Osteocyte (in vitro differentiated cells): ENCODE measurements around the gene MMP13. TPM values are rescaled to one million over a fixed set of nuclear protein-coding genes. Genes with fewer than 3 reads are reported as not detected.

Experiments
- DNase-seq: peaks from one replicate; pipeline ENCODE4 v3.0.0; 2021; ENCODE audit warnings: mixed read lengths; ENCODE audit not compliant: unreplicated experiment; ENCODE audit errors: extremely low spot score
- H3K27ac Mint-ChIP-seq: one replicate; pipeline ENCODE4 v1.8.0; 2021; ENCODE audit warnings: mild to moderate bottlenecking, mixed read lengths; ENCODE audit not compliant: unreplicated experiment
- H3K27me3 Mint-ChIP-seq: one replicate; pipeline ENCODE4 v1.8.0; 2021; ENCODE audit warnings: mixed read lengths; ENCODE audit not compliant: unreplicated experiment
- H3K36me3 Mint-ChIP-seq: one replicate; pipeline ENCODE4 v1.8.0; 2021; ENCODE audit warnings: mixed read lengths; ENCODE audit not compliant: unreplicated experiment
- H3K4me1 Mint-ChIP-seq: one replicate; pipeline ENCODE4 v1.8.0; 2021; ENCODE audit warnings: mixed read lengths; ENCODE audit not compliant: unreplicated experiment
- H3K4me3 Mint-ChIP-seq: one replicate; pipeline ENCODE4 v1.8.0; 2021; ENCODE audit warnings: mild to moderate bottlenecking, moderate library complexity, mixed read lengths; ENCODE audit not compliant: unreplicated experiment
- H3K9me3 Mint-ChIP-seq: one replicate; pipeline ENCODE4 v1.8.0; 2021; ENCODE audit warnings: mixed read lengths; ENCODE audit not compliant: unreplicated experiment
- total RNA-seq: library from RNA; stranded (reverse); gene quantifications from 2 replicates; pipeline ENCODE4 v1.2.1, GENCODE V29; 2021
- TF ChIP-seq, protein P1 (sequence below): fragments of 200-600 bp; sonication (generic); IDR thresholded peaks from 2 replicates; pipeline ENCODE4 v1.5.0; 2021; ENCODE audit warnings: antibody characterized with exemption, mild to moderate bottlenecking, moderate library complexity

MMP13 gene
- total RNA-seq, 1 donor from 2014 or later, result 0.21 TPM

DNA sequence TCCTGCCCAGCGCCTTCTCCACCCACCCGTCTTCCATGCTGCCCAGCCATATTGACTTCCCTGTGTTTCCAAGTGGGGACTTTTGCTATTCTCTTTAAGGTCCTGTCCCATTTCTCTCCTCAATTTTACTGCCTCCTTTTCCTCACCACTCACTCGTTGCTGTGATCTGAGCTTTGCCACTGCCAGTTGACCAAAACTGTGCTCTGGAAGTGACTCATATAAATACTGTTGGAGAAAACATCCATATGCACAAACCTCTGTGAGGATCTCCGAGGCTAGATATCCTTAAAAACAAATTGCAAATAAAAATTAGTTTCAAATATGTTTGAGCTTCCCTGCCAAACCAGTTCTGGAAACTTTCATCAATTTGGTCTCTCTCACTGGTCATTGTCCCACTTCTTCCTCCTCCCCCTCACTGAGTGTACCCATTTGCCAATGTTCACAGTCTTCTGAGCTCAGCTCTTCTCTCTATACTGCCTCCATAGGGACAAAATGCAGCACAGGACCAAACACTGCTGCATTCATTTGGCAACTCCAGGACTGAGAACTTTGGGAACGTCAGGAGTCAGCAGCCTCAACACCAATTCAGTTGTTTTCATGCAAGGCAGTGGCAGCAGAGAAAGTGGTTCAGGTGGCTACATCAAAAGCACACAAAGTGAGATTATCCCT lies 34.0 kb upstream of the MMP13 start:
- DNase-seq, result no peak
- TF ChIP-seq, protein P1, sequence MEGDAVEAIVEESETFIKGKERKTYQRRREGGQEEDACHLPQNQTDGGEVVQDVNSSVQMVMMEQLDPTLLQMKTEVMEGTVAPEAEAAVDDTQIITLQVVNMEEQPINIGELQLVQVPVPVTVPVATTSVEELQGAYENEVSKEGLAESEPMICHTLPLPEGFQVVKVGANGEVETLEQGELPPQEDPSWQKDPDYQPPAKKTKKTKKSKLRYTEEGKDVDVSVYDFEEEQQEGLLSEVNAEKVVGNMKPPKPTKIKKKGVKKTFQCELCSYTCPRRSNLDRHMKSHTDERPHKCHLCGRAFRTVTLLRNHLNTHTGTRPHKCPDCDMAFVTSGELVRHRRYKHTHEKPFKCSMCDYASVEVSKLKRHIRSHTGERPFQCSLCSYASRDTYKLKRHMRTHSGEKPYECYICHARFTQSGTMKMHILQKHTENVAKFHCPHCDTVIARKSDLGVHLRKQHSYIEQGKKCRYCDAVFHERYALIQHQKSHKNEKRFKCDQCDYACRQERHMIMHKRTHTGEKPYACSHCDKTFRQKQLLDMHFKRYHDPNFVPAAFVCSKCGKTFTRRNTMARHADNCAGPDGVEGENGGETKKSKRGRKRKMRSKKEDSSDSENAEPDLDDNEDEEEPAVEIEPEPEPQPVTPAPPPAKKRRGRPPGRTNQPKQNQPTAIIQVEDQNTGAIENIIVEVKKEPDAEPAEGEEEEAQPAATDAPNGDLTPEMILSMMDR, result no peak
- Mint-ChIP-seq H3K4me1 (peaks cover 6% of the 10 kb centered on the region), H3K4me3 (no peak overlapping the region), H3K27ac (no peak overlapping the region), H3K9me3 (peaks cover 6% of the 10 kb centered on the region), H3K27me3 (no peaks in the 10 kb centered on the region), H3K36me3 (no peaks in the 10 kb centered on the region)

DNA sequence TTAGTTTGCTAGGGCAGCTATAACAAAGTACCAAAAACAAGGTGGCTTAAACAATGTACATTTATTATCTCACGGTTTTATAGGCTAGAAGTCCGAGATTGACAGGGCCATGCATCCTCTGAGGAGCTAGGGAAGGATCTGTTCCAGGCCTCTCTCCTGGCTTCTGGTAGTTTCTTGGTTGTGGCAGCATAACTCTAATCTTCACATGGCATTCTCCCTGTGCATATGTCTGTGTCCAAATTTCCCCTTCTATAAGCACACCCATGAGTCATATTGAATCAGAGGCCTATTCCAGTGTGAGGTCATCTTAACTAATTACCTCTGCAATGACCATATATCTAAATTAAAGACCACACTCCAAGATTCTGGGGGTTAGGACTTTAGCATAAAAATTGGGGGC lies 31.3 kb upstream of the MMP13 start:
- Mint-ChIP-seq H3K27ac (no peak overlapping the region), H3K9me3 (peaks cover 6% of the 10 kb centered on the region), H3K36me3 (no peaks in the 10 kb centered on the region), H3K4me1 (peaks cover 6% of the 10 kb centered on the region), H3K4me3 (no peak overlapping the region), H3K27me3 (no peaks in the 10 kb centered on the region)
- TF ChIP-seq, protein P1, result no peak
- DNase-seq, result no peak

DNA sequence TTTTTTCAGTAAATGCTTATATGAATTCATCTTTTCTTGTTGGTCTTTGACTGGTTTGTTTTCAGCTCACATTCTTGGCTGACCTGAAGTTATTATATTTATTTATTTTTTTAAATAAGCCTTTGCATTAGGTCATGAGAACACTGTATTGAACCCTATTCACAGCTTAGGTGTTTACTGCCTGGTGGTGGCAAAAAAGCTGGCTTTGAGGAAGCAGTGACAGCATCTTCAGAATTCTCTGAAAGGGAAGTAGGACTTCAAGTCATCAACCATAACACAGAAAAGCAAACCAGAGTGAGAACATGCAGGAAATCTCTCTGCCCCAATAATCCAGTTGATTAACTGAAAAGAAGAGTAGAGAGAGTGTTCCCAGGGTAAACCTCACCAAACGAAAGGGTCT lies 30.3 kb upstream of the MMP13 start:
- H3K36me3 Mint-ChIP-seq, result no peaks in the 10 kb centered on the region
- H3K27me3 Mint-ChIP-seq, result no peaks in the 10 kb centered on the region
- TF ChIP-seq, protein P1, result no peak
- H3K27ac Mint-ChIP-seq, result no peak overlapping the region
- no peak overlapping the region for H3K4me3 Mint-ChIP-seq
- H3K4me1 Mint-ChIP-seq, result peaks cover 11% of the 10 kb centered on the region
- no peak for DNase-seq
- peaks cover 6% of the 10 kb centered on the region for H3K9me3 Mint-ChIP-seq

DNA sequence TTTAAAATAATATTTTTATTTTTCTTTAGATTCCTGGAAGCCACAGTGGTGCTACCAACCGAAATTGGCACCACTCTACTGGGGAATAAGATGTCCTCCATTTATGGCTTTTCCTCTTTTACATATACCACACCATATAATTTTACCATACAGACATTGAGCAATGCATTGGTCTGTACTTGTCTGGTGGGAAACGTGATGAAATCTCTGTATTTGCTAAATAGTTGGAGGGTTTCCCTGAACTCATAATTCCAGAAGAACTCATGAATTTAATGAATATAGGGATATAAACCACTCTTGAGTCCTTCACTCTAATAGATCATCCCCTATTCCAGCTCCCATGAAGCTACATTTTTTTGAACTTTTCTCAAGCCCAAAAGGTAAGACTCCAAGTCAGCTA lies 28.0 kb upstream of the MMP13 start:
- Mint-ChIP-seq H3K36me3 (no peaks in the 10 kb centered on the region), H3K27ac (no peak overlapping the region), H3K9me3 (peaks cover 12% of the 10 kb centered on the region), H3K27me3 (no peaks in the 10 kb centered on the region), H3K4me3 (no peak overlapping the region), H3K4me1 (peaks cover 8% of the 10 kb centered on the region)
- DNase-seq, result no peak
- TF ChIP-seq, protein P1, result no peak

DNA sequence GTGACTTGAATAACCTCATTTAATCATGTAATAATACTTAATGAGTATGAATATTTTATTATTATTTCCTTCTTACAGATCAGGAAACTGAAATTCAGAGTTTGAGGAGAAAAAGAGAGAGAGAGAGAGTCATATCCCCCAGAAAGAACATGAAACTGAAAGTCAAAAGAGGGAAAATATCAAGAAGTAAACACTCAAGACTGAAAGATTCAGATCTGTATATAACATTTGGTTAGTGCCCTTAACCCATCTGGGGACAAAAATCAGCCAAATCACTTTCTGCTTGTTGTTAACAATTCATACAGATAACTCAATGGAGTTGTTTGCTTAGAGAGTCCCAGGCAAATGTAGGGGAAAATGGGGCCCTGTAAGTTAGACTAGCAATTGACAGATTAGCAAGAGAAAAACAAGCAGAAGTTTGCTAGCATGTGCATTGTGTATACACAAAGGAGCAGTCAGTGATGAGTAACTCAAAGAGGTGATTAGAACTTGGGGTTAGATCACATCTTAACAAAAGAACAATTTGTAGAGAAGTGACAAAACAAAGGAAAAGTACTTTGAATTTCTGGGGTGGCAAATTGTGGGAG lies 25.9 kb upstream of the MMP13 start:
- TF ChIP-seq, protein P1, result no peak
- Mint-ChIP-seq H3K36me3 (no peaks in the 10 kb centered on the region), H3K4me3 (no peak overlapping the region), H3K27me3 (no peaks in the 10 kb centered on the region), H3K9me3 (peaks cover 12% of the 10 kb centered on the region), H3K4me1 (peaks cover 5% of the 10 kb centered on the region), H3K27ac (no peak overlapping the region)
- DNase-seq, result no peak
